H9 (cell line): ENCODE measurements around the gene ATXN7L3B. TPM values are rescaled to one million over a fixed set of nuclear protein-coding genes. Genes with fewer than 3 reads are reported as not detected.

Experiments used
- DNase-seq: peaks from one replicate; pipeline ENCODE4 v3.0.0-alpha.2; 2017
- H2AFZ ChIP-seq: one replicate; pipeline ENCODE4 v1.6.1; 2013; ENCODE audit warnings: mild to moderate bottlenecking, low read length, control low read depth, moderate library complexity
- H2AK5ac ChIP-seq: 2 replicates; pipeline ENCODE4 v1.6.1; 2013; ENCODE audit warnings: low read length, control low read depth, mixed read lengths; ENCODE audit not compliant: insufficient read length
- H2BK120ac ChIP-seq: one replicate; pipeline ENCODE4 v1.6.1; 2013; ENCODE audit warnings: low read depth, mild to moderate bottlenecking, low read length, control low read depth, inconsistent platforms; ENCODE audit not compliant: poor library complexity, severe bottlenecking
- H2BK12ac ChIP-seq: 2 replicates; pipeline ENCODE4 v1.6.1; 2013; ENCODE audit warnings: low read length, control low read depth, mixed read lengths, low read depth; ENCODE audit not compliant: insufficient read length
- H2BK15ac ChIP-seq: 2 replicates; pipeline ENCODE4 v1.6.1; 2013; ENCODE audit warnings: low read depth, low read length, control low read depth
- H2BK20ac ChIP-seq: one replicate; pipeline ENCODE4 v1.6.1; 2013; ENCODE audit warnings: low read depth, mild to moderate bottlenecking, low read length, control low read depth, inconsistent platforms; ENCODE audit not compliant: poor library complexity, severe bottlenecking
- H2BK5ac ChIP-seq: 2 replicates; pipeline ENCODE4 v1.6.1; 2013; ENCODE audit warnings: low read length, control low read depth, mixed read lengths; ENCODE audit not compliant: insufficient read length
- H3K14ac ChIP-seq: 2 replicates; pipeline ENCODE4 v1.6.1; 2013; ENCODE audit warnings: low read length, control low read depth; ENCODE audit not compliant: insufficient read depth
- H3K18ac ChIP-seq: 2 replicates; pipeline ENCODE4 v1.6.1; 2013; ENCODE audit warnings: low read depth, mild to moderate bottlenecking, mixed read lengths, low read length, control low read depth; ENCODE audit not compliant: insufficient read length
- H3K23ac ChIP-seq: 2 replicates; pipeline ENCODE4 v1.6.1; 2013; ENCODE audit warnings: low read length, control low read depth, mixed read lengths, low read depth; ENCODE audit not compliant: insufficient read length
- H3K23me2 ChIP-seq: 2 replicates; pipeline ENCODE4 v1.6.1; 2013; ENCODE audit warnings: low read depth, mild to moderate bottlenecking, mixed read lengths, low read length, control low read depth; ENCODE audit not compliant: insufficient read length, poor library complexity, severe bottlenecking
- H3K27ac ChIP-seq: 2 replicates; pipeline ENCODE4 v1.5.1; 2013; ENCODE audit warnings: low read length, control low read depth, mixed read lengths, low read depth; ENCODE audit not compliant: insufficient read length
- H3K27me3 ChIP-seq: 2 replicates; pipeline ENCODE4 v1.6.1; 2013; ENCODE audit warnings: low read length, control low read depth, inconsistent platforms; ENCODE audit not compliant: insufficient read depth
- H3K4ac ChIP-seq: 2 replicates; pipeline ENCODE4 v1.6.1; 2013; ENCODE audit warnings: low read depth, mild to moderate bottlenecking, control low read depth, inconsistent platforms, low read length, moderate library complexity
- H3K4me1 ChIP-seq: 2 replicates; pipeline ENCODE4 v1.6.1; 2013; ENCODE audit warnings: low read length, control low read depth, inconsistent platforms; ENCODE audit not compliant: insufficient read depth
- H3K4me2 ChIP-seq: 2 replicates; pipeline ENCODE4 v1.6.1; 2013; ENCODE audit warnings: low read length, control low read depth, mixed read lengths; ENCODE audit not compliant: insufficient read length, insufficient read depth
- H3K56ac ChIP-seq: 2 replicates; pipeline ENCODE4 v1.6.1; 2013; ENCODE audit warnings: low read depth, mild to moderate bottlenecking, mixed read lengths, low read length, control low read depth; ENCODE audit not compliant: insufficient read length
- H3K79me1 ChIP-seq: 2 replicates; pipeline ENCODE4 v1.6.1; 2013; ENCODE audit warnings: low read depth, mild to moderate bottlenecking, moderate library complexity, low read length, control low read depth, inconsistent platforms; ENCODE audit not compliant: insufficient read depth, poor library complexity, severe bottlenecking
- H3K79me2 ChIP-seq: 2 replicates; pipeline ENCODE4 v1.6.1; 2013; ENCODE audit warnings: low read length, control low read depth, inconsistent platforms; ENCODE audit not compliant: insufficient read depth
- H3K9ac ChIP-seq: 2 replicates; pipeline ENCODE4 v1.6.1; 2013; ENCODE audit warnings: low read length, control low read depth, mixed read lengths; ENCODE audit not compliant: insufficient read length; ENCODE audit errors: extremely low read depth
- H3K9me3 ChIP-seq: one replicate; pipeline ENCODE4 v1.6.1; 2013; ENCODE audit warnings: low read depth, low read length, inconsistent platforms; ENCODE audit not compliant: control insufficient read depth
- H3T11ph ChIP-seq: one replicate; pipeline ENCODE4 v1.6.1; 2013; ENCODE audit warnings: mild to moderate bottlenecking, low read length, control low read depth, inconsistent platforms
- H4K20me1 ChIP-seq: one replicate; pipeline ENCODE4 v1.6.1; 2013; ENCODE audit not compliant: control insufficient read depth, insufficient read length, insufficient read depth
- H4K5ac ChIP-seq: 2 replicates; pipeline ENCODE4 v1.6.1; 2013; ENCODE audit warnings: low read depth, mild to moderate bottlenecking, mixed read lengths, low read length, control low read depth; ENCODE audit not compliant: insufficient read length
- H4K8ac ChIP-seq: replicated peaks from 2 replicates; pipeline ENCODE4 v1.6.1; 2013; ENCODE audit warnings: low read length, control low read depth, mixed read lengths, low read depth; ENCODE audit not compliant: insufficient read length
- H4K91ac ChIP-seq: 2 replicates; pipeline ENCODE4 v1.6.1; 2013; ENCODE audit warnings: low read depth, mild to moderate bottlenecking, moderate library complexity, mixed read lengths, low read length, control low read depth; ENCODE audit not compliant: insufficient read length
- H3K27ac Mint-ChIP-seq, 3 experiments: 2 replicates in 2 of 3; 3 replicates in 1 of 3; pipeline ENCODE4 v1.8.0; 2020 to 2021; ENCODE audit warnings: mixed read lengths in 3 of 3, mild to moderate bottlenecking in 1 of 3, moderate library complexity in 1 of 3
- H3K27me3 Mint-ChIP-seq: 2 replicates; pipeline ENCODE4 v1.8.0; 2021; ENCODE audit warnings: low read depth, mild to moderate bottlenecking, moderate library complexity, mixed read lengths
- H3K36me3 Mint-ChIP-seq, 3 experiments: 2 replicates in 2 of 3; 3 replicates in 1 of 3; pipeline ENCODE4 v1.8.0; 2020 to 2021; ENCODE audit warnings: low read depth in 3 of 3, mixed read lengths in 3 of 3; ENCODE audit not compliant: insufficient read depth in 1 of 3
- H3K4me1 Mint-ChIP-seq, 2 experiments: 2 replicates each; pipeline ENCODE4 v1.8.0; 2020; ENCODE audit warnings: mixed read lengths in 2 of 2
- H3K4me3 Mint-ChIP-seq, 2 experiments: 2 replicates in 1 of 2; 3 replicates in 1 of 2; pipeline ENCODE4 v1.8.0; 2020 to 2021; ENCODE audit warnings: mild to moderate bottlenecking in 2 of 2, mixed read lengths in 2 of 2, moderate library complexity in 1 of 2
- H3K9me3 Mint-ChIP-seq, 2 experiments: 2 replicates in 1 of 2; 3 replicates in 1 of 2; pipeline ENCODE4 v1.8.0; 2020; ENCODE audit warnings: mild to moderate bottlenecking in 2 of 2, mixed read lengths in 2 of 2, moderate library complexity in 1 of 2
- CTCF ChIP-seq: fragments of 200-600 bp; sonication (generic); conservative IDR thresholded peaks from 3 replicates; pipeline ENCODE4 v1.8.0; 2021; ENCODE audit warnings: antibody characterized with exemption, mild to moderate bottlenecking
- WGBS: extraction: QIAGEN DNeasy Blood & Tissue Kit; methylation state at CpG from one replicate; pipeline ENCODE4 v1.1.7; 2013; ENCODE audit warnings: missing lambda C conversion rate, low lambda C conversion rate, mixed read lengths; ENCODE audit not compliant: insufficient read length; ENCODE audit errors: extremely low coverage; 5-methylcytosine and 5-hydroxymethylcytosine counted together
- total RNA-seq: library from RNA; stranded (reverse); gene quantifications from 2 replicates; pipeline ENCODE4 v1.2.1, GENCODE V29; 2021

The ATXN7L3B gene
- total RNA-seq, 1 experiment from 2014 or later = 35.3 TPM

GRCh38 chr12:74547249-74547648, 9.6 kb downstream of the ATXN7L3B start:
- no peaks in the 10 kb centered on the region for H3K79me1 ChIP-seq
- H2BK120ac ChIP-seq = no peak overlapping the region
- no peak overlapping the region for H3K27ac Mint-ChIP-seq
- no peaks in the 10 kb centered on the region; a peak in 1 of 7 replicates for H3K36me3 Mint-ChIP-seq
- no peaks in the 10 kb centered on the region for H3K4me1 ChIP-seq
- WGBS = no CpG with 5 or more reads among the region's 2 CpGs
- H3K14ac ChIP-seq = no peak overlapping the region
- no peak overlapping the region for H3T11ph ChIP-seq
- H4K8ac ChIP-seq = no peak overlapping the region
- H2BK12ac ChIP-seq = no peak overlapping the region
- no peak overlapping the region for H3K23ac ChIP-seq
- no peak overlapping the region for H2AK5ac ChIP-seq
- H3K4me1 Mint-ChIP-seq = peaks cover 14 to 16% of the 10 kb centered on the region in 2 experiments
- H2BK5ac ChIP-seq = no peak overlapping the region
- no peak overlapping the region for H2BK20ac ChIP-seq
- no peak overlapping the region for H2BK15ac ChIP-seq
- H3K23me2 ChIP-seq = no peaks in the 10 kb centered on the region
- H3K4ac ChIP-seq = no peak overlapping the region
- no peak overlapping the region for H3K18ac ChIP-seq
- no peaks in the 10 kb centered on the region for H3K9me3 ChIP-seq
- H2AFZ ChIP-seq = no peak overlapping the region
- H3K27me3 ChIP-seq = no peaks in the 10 kb centered on the region
- H3K9ac ChIP-seq = no peak overlapping the region
- no peak for TF ChIP-seq CTCF
- H4K5ac ChIP-seq = no peak overlapping the region
- H4K91ac ChIP-seq = no peak overlapping the region
- no peak overlapping the region for H3K56ac ChIP-seq
- no peaks in the 10 kb centered on the region for H3K27me3 Mint-ChIP-seq
- no peak overlapping the region for H3K4me3 Mint-ChIP-seq
- DNase-seq = no peak
- no peaks in the 10 kb centered on the region for H4K20me1 ChIP-seq
- H3K79me2 ChIP-seq = no peaks in the 10 kb centered on the region
- no peak overlapping the region for H3K4me2 ChIP-seq
- no peak overlapping the region for H3K27ac ChIP-seq
- no peaks in the 10 kb centered on the region for H3K9me3 Mint-ChIP-seq
